ENCODE measurements around the gene SS18L1. TPM values are rescaled to one million over a fixed set of nuclear protein-coding genes. Genes with fewer than 3 reads are reported as not detected.
"Not testable (repeated sequence)": the region's sequence is repeated elsewhere in the genome, so short reads cannot be mapped to it uniquely, and the experiment has no call there.

Gene SS18L1
- total RNA-seq, 4 donors from 2014 or later: 0.51 to 21.7 (median 12.8) TPM

GRCh38 chr20:62143957-62144825 is 622 bp downstream of the SS18L1 start:
- intact Hi-C loops (cut with DNase I; ENCODE audit: low total_unique reads): no loop called here
- H3K4me1 ChIP-seq: peaks cover 0 to 21% of the 10 kb centered on the region in 2 donors
- H3K27ac ChIP-seq: peak overlapping the region; percentile 94 to 99
- no peaks in the 10 kb centered on the region for H3K27me3 ChIP-seq
- H3K4me3 ChIP-seq: peak overlapping the region; percentile 44 to 90
- H3K36me3 ChIP-seq: no peaks in the 10 kb centered on the region
- DNase-seq: peak; percentile 40 to 42
- H3K9me3 ChIP-seq: no peaks in the 10 kb centered on the region
- peak in 1 of 2 donors; percentile 25 for TF ChIP-seq POLR2A (IDR thresholded peaks at IDR 0.05)
- TF ChIP-seq, protein P1, sequence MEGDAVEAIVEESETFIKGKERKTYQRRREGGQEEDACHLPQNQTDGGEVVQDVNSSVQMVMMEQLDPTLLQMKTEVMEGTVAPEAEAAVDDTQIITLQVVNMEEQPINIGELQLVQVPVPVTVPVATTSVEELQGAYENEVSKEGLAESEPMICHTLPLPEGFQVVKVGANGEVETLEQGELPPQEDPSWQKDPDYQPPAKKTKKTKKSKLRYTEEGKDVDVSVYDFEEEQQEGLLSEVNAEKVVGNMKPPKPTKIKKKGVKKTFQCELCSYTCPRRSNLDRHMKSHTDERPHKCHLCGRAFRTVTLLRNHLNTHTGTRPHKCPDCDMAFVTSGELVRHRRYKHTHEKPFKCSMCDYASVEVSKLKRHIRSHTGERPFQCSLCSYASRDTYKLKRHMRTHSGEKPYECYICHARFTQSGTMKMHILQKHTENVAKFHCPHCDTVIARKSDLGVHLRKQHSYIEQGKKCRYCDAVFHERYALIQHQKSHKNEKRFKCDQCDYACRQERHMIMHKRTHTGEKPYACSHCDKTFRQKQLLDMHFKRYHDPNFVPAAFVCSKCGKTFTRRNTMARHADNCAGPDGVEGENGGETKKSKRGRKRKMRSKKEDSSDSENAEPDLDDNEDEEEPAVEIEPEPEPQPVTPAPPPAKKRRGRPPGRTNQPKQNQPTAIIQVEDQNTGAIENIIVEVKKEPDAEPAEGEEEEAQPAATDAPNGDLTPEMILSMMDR (IDR thresholded peaks at IDR 0.05): no peak

GRCh38 chr20:62145688-62146018 is 2.1 kb downstream of the SS18L1 start:
- TF ChIP-seq POLR2A (IDR thresholded peaks at IDR 0.05): no peak
- TF ChIP-seq, protein P1 (IDR thresholded peaks at IDR 0.05): no peak
- Histone ChIP-seq H3K4me1 (peaks cover 0 to 21% of the 10 kb centered on the region in 2 donors), H3K36me3 (no peaks in the 10 kb centered on the region), H3K27me3 (no peaks in the 10 kb centered on the region), H3K27ac (no peak overlapping the region), H3K4me3 (no peak overlapping the region), H3K9me3 (no peaks in the 10 kb centered on the region)
- no peak for DNase-seq
- intact Hi-C loops (cut with DNase I; ENCODE audit: low total_unique reads): no loop called here

DNA sequence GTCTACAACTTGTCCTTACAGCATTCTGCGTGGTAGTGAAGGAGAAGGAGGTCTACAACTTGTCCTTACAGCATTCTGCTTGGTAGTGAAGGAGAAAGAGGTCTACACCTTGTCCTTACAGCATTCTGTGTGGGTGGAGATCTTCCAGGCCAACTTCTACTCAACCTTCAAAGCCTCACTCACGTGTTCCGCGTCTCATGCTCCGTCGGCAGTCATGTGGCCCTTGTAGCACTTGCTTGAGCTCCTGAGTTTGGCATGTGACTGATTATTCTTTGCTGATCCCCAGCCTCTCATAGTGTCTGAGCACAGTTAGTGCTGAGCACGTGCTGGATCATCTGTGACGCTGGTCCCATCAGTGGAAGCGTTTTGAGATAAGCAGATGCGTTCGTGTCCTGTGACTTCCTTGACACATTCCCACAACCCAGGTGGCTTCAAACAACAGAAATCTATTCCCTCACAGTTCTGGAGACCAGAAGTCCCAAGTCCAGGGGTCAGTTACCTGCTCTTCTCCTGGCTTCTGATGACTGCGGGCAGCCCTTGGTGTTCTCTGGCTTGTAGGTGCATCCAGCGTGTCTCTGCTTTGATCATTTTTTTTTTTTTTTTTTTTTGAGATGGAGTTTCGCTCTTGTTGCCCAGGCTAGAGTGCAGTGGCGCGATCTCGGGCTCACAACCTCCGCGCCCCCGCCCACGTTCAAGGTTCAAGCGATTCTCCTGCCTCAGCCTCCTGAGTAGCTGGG is 2.6 kb downstream of the SS18L1 start:
- no peak for TF ChIP-seq POLR2A (IDR thresholded peaks at IDR 0.05)
- TF ChIP-seq, protein P1 (IDR thresholded peaks at IDR 0.05): no peak

GRCh38 chr20:62147125-62147524 is 3.6 kb downstream of the SS18L1 start:
- Histone ChIP-seq H3K27ac (no peak overlapping the region), H3K4me1 (peaks cover 0 to 11% of the 10 kb centered on the region in 2 donors), H3K36me3 (no peaks in the 10 kb centered on the region), H3K9me3 (no peaks in the 10 kb centered on the region), H3K27me3 (no peaks in the 10 kb centered on the region), H3K4me3 (no peak overlapping the region)
- TF ChIP-seq POLR2A (IDR thresholded peaks at IDR 0.05): no peak
- TF ChIP-seq, protein P1 (IDR thresholded peaks at IDR 0.05): no peak
- intact Hi-C loops (cut with DNase I; ENCODE audit: low total_unique reads): no loop called here
- DNase-seq: no peak

More for the DNA sequence above, 2.6 kb downstream of the SS18L1 start:
- intact Hi-C loops (cut with DNase I; ENCODE audit: low total_unique reads): no loop called here
- no peak overlapping the region for H3K4me3 ChIP-seq
- no peaks in the 10 kb centered on the region for H3K9me3 ChIP-seq
- no peaks in the 10 kb centered on the region for H3K27me3 ChIP-seq
- no peaks in the 10 kb centered on the region for H3K36me3 ChIP-seq
- no peak for DNase-seq
- H3K4me1 ChIP-seq: peaks cover 0 to 21% of the 10 kb centered on the region in 2 donors
- no peak overlapping the region for H3K27ac ChIP-seq

DNA sequence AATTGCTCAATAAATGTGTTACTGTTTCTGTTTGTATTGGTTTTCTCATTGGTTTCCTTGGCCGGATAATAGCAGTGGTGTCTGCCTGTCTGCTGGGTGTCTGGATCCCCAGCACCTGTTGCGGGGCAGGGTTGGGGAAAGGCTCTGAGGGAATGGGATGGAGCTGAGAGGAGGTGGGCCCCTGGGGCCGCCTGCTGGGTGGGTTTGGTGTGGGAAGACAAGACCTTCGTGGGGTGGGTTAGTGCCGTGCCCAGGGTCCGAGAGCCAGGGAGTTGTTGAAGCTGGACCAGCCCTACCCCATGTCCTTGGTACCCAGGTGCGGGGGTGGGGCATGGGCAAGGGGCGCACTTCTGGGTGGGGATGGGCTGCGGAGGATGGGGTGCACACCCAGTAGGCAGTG is 4.0 kb downstream of the SS18L1 start:
- H3K27me3 ChIP-seq: no peaks in the 10 kb centered on the region
- H3K27ac ChIP-seq: no peak overlapping the region
- no peaks in the 10 kb centered on the region for H3K9me3 ChIP-seq
- TF ChIP-seq POLR2A (IDR thresholded peaks at IDR 0.05): no peak
- TF ChIP-seq, protein P1 (IDR thresholded peaks at IDR 0.05): no peak
- H3K4me1 ChIP-seq: peaks cover 0 to 11% of the 10 kb centered on the region in 2 donors
- no peak for DNase-seq
- no peak overlapping the region for H3K4me3 ChIP-seq
- no peaks in the 10 kb centered on the region for H3K36me3 ChIP-seq
- intact Hi-C loops (cut with DNase I; ENCODE audit: low total_unique reads): no loop called here

DNA sequence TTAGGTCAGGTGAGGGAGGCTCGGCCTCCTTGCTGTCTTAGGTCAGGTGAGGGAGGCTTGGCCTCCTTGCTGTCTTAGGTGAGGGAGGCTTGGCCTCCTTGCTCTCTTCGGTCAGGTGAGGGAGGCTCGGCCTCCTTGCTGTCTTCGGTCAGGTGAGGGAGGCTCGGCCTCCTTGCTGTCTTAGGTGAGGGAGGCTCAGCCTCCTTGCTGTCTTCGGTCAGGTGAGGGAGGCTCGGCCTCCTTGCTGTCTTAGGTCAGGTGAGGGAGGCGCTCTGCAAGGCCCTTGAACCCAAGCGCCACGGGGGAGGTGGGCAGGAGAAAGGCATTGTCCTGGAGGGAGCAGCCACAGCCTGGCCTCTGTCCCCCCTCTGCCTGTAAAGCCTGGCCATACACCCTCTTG is 4.8 kb downstream of the SS18L1 start:
- H3K36me3 ChIP-seq; H3K27ac ChIP-seq; H3K27me3 ChIP-seq; H3K4me3 ChIP-seq; intact Hi-C loops (cut with DNase I; ENCODE audit: low total_unique reads); H3K9me3 ChIP-seq; DNase-seq: not testable (repeated sequence)
- peaks cover 0 to 11% of the 10 kb centered on the region in 2 donors for H3K4me1 ChIP-seq

All from uterus (tissue), 4 donors.